Spleen (tissue), 11 donors: ENCODE data around the gene KNG1. TPM values are rescaled to one million over a fixed set of nuclear protein-coding genes. Genes with fewer than 3 reads are reported as not detected.

ENCODE experiments used
- DNase-seq: peaks from one replicate; pipeline ENCODE4 v3.0.0-alpha.2; 2020
- H3K27ac ChIP-seq, 8 donors: fragments of 200-600 bp; sonication (generic) in 7 of 8; 1 replicate in 4 of 8; 2 replicates in 4 of 8; pipeline versions ENCODE4 v1.5.0 to v1.8.0; 2016 to 2021; ENCODE audit warnings: inconsistent platforms in 4 of 8, mild to moderate bottlenecking in 4 of 8, moderate library complexity in 1 of 8
- H3K27me3 ChIP-seq, 7 donors: fragments of 200-600 bp; sonication (generic) in 6 of 7; replicated peaks in 1 of 7; 1 replicate in 4 of 7; 2 replicates in 3 of 7; pipeline versions ENCODE4 v1.5.0 to v1.8.0; 2016 to 2021; ENCODE audit warnings: inconsistent platforms in 3 of 7, mild to moderate bottlenecking in 1 of 7
- H3K36me3 ChIP-seq, 6 donors: fragments of 200-600 bp; sonication (generic) in 5 of 6; 1 replicate in 4 of 6; 2 replicates in 2 of 6; pipeline versions ENCODE4 v1.5.0 to v1.8.0; 2016 to 2021; ENCODE audit warnings: inconsistent platforms in 2 of 6
- H3K4me1 ChIP-seq, 6 donors: fragments of 200-600 bp; sonication (generic) in 5 of 6; 1 replicate in 3 of 6; 2 replicates in 3 of 6; pipeline versions ENCODE4 v1.5.0 to v1.8.0; 2016 to 2021; ENCODE audit warnings: inconsistent platforms in 3 of 6
- H3K4me3 ChIP-seq, 8 donors: fragments of 200-600 bp; sonication (generic) in 7 of 8; 1 replicate in 4 of 8; 2 replicates in 4 of 8; pipeline versions ENCODE4 v1.5.0 to v1.8.0; 2016 to 2021; ENCODE audit warnings: inconsistent platforms in 4 of 8, mild to moderate bottlenecking in 4 of 8, moderate library complexity in 2 of 8
- H3K9me3 ChIP-seq, 8 donors: fragments of 200-600 bp; sonication (generic) in 7 of 8; 1 replicate in 4 of 8; 2 replicates in 4 of 8; pipeline versions ENCODE4 v1.5.0 to v1.8.0; 2016 to 2021; ENCODE audit warnings: inconsistent platforms in 4 of 8
- CTCF ChIP-seq, 11 experiments: fragments of 200-600 bp in 7 of 11; fragments of 450-650 bp in 4 of 11; sonication (generic) in 4 of 11; IDR thresholded peaks in 8 of 11; conservative IDR thresholded peaks in 3 of 11; 1 replicate in 7 of 11; 2 replicates in 4 of 11; pipeline versions ENCODE4 v1.4.0 to v1.8.0; 2016 to 2021; ENCODE audit warnings: antibody characterized with exemption in 11 of 11, inconsistent platforms in 4 of 11, mild to moderate bottlenecking in 1 of 11
- POLR2A ChIP-seq, 3 donors: fragments of 450-650 bp; IDR thresholded peaks; one replicate each; pipeline ENCODE4 v1.5.1; 2017; ENCODE audit warnings: antibody characterized with exemption in 3 of 3, mild to moderate bottlenecking in 1 of 3
- POLR2AphosphoS5 ChIP-seq, 3 donors: sonication (generic); formaldehyde crosslinking; IDR thresholded peaks; one replicate each; pipeline ENCODE4 v1.5.1; 2017; ENCODE audit warnings: antibody characterized with exemption in 3 of 3
- WGBS, 5 donors: extraction: QIAGEN DNeasy Blood & Tissue Kit in 3 of 5; methylation state at CpG; one replicate each; pipeline versions ENCODE4 v1.1.5 to v1.1.7; 2013 to 2018; 5-methylcytosine and 5-hydroxymethylcytosine counted together
- intact Hi-C: fragments of 100-400 bp; cut with DNase I; formaldehyde crosslinking; loops from one replicate; pipeline ENCODE4 v1.15.0; 2023; ENCODE audit warnings: low total_unique reads
- polyA plus RNA-seq, 3 donors: library from polyadenylated mRNA; stranded (reverse); fragments of 200-250 nt; gene quantifications; one replicate each; pipeline ENCODE4 v1.2.1, GENCODE V29; 2013
- total RNA-seq, 7 donors: library from RNA; depleted of rRNA in 3 of 7; stranded (reverse); fragments of >200 nt in 3 of 7; fragmentation: NEBNext Ultra II Directional in 4 of 7; extraction: Animal tissue kit (Norgen Biotek cat#: 25700) in 4 of 7; gene quantifications; one replicate each; pipeline versions ENCODE4 v1.1.0 to v1.2.1, GENCODE V29; 2016 to 2021
- donor health status: healthy with polysubstance abuse.
- donor health status: DM: no; HTN: no; CAD: no; lungs with moderate emphysema.
- donor health status: DM: no; HTN: no; CAD: no.
- donor health status: Bipolar disorder and iron deficiency.
- donor health status: healthy.
- donor health status: DM: no; HTN: no; CAD: no.
- donor health status: DM: yes; HTN: yes; CAD: no.

The KNG1 gene
- total and polyA plus RNA-seq, 10 donors = 0.36 TPM; not detected in 9

DNA sequence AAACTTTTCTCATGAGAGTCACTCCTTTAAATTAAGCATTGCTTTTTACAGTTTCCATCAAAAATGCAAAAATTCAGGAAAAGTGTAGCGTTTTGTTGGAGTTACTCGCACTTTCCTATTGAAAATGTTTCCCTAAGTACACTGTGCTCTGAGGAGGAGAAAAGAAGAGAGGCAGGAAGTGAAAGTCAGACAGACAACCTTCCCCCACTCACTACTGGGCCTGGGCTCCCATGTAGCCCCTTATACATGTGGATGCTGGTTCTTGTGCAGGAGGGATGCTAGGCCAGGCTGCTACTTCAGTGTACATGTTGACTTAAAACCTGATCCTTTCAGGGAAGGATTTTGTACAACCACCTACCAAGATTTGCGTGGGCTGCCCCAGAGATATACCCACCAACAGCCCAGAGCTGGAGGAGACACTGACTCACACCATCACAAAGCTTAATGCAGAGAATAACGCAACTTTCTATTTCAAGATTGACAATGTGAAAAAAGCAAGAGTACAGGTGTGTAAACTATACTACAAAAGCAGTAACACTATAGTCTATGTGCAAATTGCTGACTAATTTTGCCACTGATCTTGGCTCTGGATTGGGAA, 15.1 kb downstream of the KNG1 start:
- no peak overlapping the region for H3K27ac ChIP-seq
- no peaks in the 10 kb centered on the region for H3K4me1 ChIP-seq
- no peak overlapping the region for H3K4me3 ChIP-seq
- H3K36me3 ChIP-seq = no peaks in the 10 kb centered on the region
- DNase-seq = no peak
- H3K9me3 ChIP-seq = no peaks in the 10 kb centered on the region
- intact Hi-C loops = no loop called here
- TF ChIP-seq CTCF (IDR thresholded peaks at IDR 0.05 in 8 of 11, conservative IDR thresholded peaks at IDR 0.05 in 3 of 11) = no peak
- no peak for TF ChIP-seq POLR2A (IDR thresholded peaks at IDR 0.05)
- no peak for TF ChIP-seq POLR2AphosphoS5 (IDR thresholded peaks at IDR 0.05)
- WGBS, 5 donors = 83 to 95% (median 87%) methylated on average over 4 of the region's 4 CpGs
- peaks cover 0 to 5% (median 0%) of the 10 kb centered on the region in 7 donors for H3K27me3 ChIP-seq

DNA sequence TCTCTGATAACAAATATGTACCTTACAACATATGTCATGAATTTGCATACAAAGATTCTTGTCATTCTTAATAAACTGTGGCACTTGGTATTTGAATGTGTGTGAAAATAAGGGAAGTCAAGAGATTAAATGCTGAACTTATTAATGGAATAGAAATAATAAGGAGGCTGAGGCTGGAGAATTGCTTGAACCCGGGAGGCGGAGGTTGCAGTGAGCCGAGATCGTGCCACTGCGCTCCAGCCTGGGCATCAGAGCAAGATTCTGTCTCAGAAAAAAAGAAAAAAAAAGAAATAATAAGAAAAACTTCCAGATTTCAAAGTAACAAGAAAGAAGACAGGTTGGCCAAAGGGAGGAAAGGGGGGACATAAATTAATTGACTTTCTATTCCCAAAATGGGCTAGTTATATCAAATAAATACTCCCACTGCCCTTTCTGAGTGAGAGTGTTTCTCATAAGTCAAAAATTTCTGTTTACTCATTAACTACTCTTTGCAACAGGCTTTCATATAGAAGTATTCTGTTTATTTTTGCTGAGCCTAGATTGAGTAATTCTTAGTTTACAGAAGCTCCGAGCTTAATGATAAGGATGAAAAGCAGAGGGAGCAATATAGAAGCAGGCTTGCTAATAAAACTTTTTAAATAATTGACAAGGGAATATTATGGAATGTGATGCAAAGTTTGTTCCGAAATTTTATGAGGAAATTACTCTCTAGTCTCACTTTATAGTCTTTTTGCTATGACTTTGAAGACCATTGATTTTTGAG, 25.6 kb downstream of the KNG1 start:
- intact Hi-C loops = no loop called here
- Histone ChIP-seq H3K9me3 (no peaks in the 10 kb centered on the region), H3K36me3 (no peaks in the 10 kb centered on the region), H3K27me3 (no peaks in the 10 kb centered on the region), H3K27ac (no peak overlapping the region), H3K4me3 (no peak overlapping the region), H3K4me1 (no peaks in the 10 kb centered on the region)
- TF ChIP-seq CTCF (IDR thresholded peaks at IDR 0.05 in 8 of 11, conservative IDR thresholded peaks at IDR 0.05 in 3 of 11) = no peak
- no peak for TF ChIP-seq POLR2A (IDR thresholded peaks at IDR 0.05)
- DNase-seq = no peak
- WGBS, 5 donors = 84 to 94% (median 89%) methylated on average over 7 of the region's 7 CpGs

GRCh38 chr3:186743666-186744065, 26.5 kb downstream of the KNG1 start:
- no peak for DNase-seq
- TF ChIP-seq POLR2A (IDR thresholded peaks at IDR 0.05) (no peak), CTCF (IDR thresholded peaks at IDR 0.05 in 8 of 11, conservative IDR thresholded peaks at IDR 0.05 in 3 of 11) (no peak), POLR2AphosphoS5 (IDR thresholded peaks at IDR 0.05) (no peak)
- intact Hi-C loops = no loop called here
- WGBS, 5 donors = 74 to 86% (median 82%) methylated on average over 3 of the region's 3 CpGs
- Histone ChIP-seq H3K27me3 (no peaks in the 10 kb centered on the region), H3K4me3 (no peak overlapping the region), H3K36me3 (no peaks in the 10 kb centered on the region), H3K27ac (no peak overlapping the region), H3K4me1 (no peaks in the 10 kb centered on the region), H3K9me3 (no peaks in the 10 kb centered on the region)

- Histone ChIP-seq H3K4me3 (no peak overlapping the region), H3K27me3 (no peaks in the 10 kb centered on the region), H3K4me1 (no peaks in the 10 kb centered on the region), H3K36me3 (no peaks in the 10 kb centered on the region), H3K9me3 (no peaks in the 10 kb centered on the region), H3K27ac (no peak overlapping the region)
- TF ChIP-seq POLR2AphosphoS5 (IDR thresholded peaks at IDR 0.05) = no peak
- WGBS, 5 donors = 23 to 29% (median 24%) methylated on average over 9 to 10 of the region's 10 CpGs
- DNase-seq = no peak
- intact Hi-C loops = no loop called here
Measured at GRCh38 chr3:186746008-186746407, 28.8 kb downstream of the KNG1 start.
